Astrocyte of the cerebellum (primary cell): ENCODE measurements around the gene RAB11FIP5.

Experiments
- DNase-seq: peaks from one replicate; pipeline ENCODE4 v3.0.0-alpha.2; 2011; ENCODE audit warnings: low read depth
- H3K4me3 ChIP-seq: 2 replicates; pipeline ENCODE4 v1.5.1; 2011; ENCODE audit warnings: mild to moderate bottlenecking, low read depth, low read length, moderate library complexity
- CTCF ChIP-seq: IDR thresholded peaks from 2 replicates; pipeline ENCODE4 v1.5.1; 2012; ENCODE audit warnings: low read length, low read depth, moderate library complexity, mild to moderate bottlenecking; ENCODE audit errors: missing control alignments
- in situ Hi-C: cut with HindIII; loops from 2 replicates; pipeline ENCODE4 v1.10.0; 2017; ENCODE audit warnings: low sequenced_read_pairs

RAB11FIP5 gene

GRCh38 chr2:73091696-73092095 lies 21.1 kb downstream of the RAB11FIP5 start:
- DNase-seq, result no peak
- in situ Hi-C loops, result no loop called here
- TF ChIP-seq CTCF, result no peak
- no peak overlapping the region for H3K4me3 ChIP-seq

GRCh38 chr2:73091164-73091563 lies 21.6 kb downstream of the RAB11FIP5 start:
- peak; percentile 36 for DNase-seq
- in situ Hi-C loops, result no loop called here
- TF ChIP-seq CTCF, result no peak
- no peak overlapping the region for H3K4me3 ChIP-seq

GRCh38 chr2:73089270-73090030 lies 23.3 kb downstream of the RAB11FIP5 start:
- DNase-seq, result peak; percentile 96
- no peak overlapping the region for H3K4me3 ChIP-seq
- in situ Hi-C loops, result no loop called here
- TF ChIP-seq CTCF, result no peak

GRCh38 chr2:73088703-73089102 lies 24.0 kb downstream of the RAB11FIP5 start:
- DNase-seq, result no peak
- TF ChIP-seq CTCF, result no peak
- in situ Hi-C loops, result no loop called here
- no peak overlapping the region for H3K4me3 ChIP-seq

- no peak for TF ChIP-seq CTCF
- in situ Hi-C loops, result no loop called here
- H3K4me3 ChIP-seq, result no peak overlapping the region
- DNase-seq, result no peak
These were observed 24.5 kb downstream of the RAB11FIP5 start for GRCh38 chr2:73088211-73088610.

GRCh38 chr2:73087311-73087710 lies 25.4 kb downstream of the RAB11FIP5 start:
- H3K4me3 ChIP-seq, result no peak overlapping the region
- in situ Hi-C loops, result no loop called here
- no peak for TF ChIP-seq CTCF
- no peak for DNase-seq
